Endothelial cell (in vitro differentiated cells): ENCODE results near the gene ZNF423. TPM values are rescaled to one million over a fixed set of nuclear protein-coding genes. Genes with fewer than 3 reads are reported as not detected.

Source experiments
- DNase-seq: peaks from one replicate; pipeline ENCODE4 v3.0.0; 2021; ENCODE audit warnings: low spot score
- H3K27ac Mint-ChIP-seq: one replicate; pipeline ENCODE4 v1.8.0; 2021; ENCODE audit warnings: mixed read lengths, inconsistent platforms; ENCODE audit not compliant: unreplicated experiment
- H3K27me3 Mint-ChIP-seq: one replicate; pipeline ENCODE4 v1.8.0; 2021; ENCODE audit warnings: mild to moderate bottlenecking, moderate library complexity, mixed read lengths, inconsistent platforms; ENCODE audit not compliant: unreplicated experiment
- H3K36me3 Mint-ChIP-seq: one replicate; pipeline ENCODE4 v1.8.0; 2021; ENCODE audit warnings: mild to moderate bottlenecking, low read depth, mixed read lengths, inconsistent platforms; ENCODE audit not compliant: unreplicated experiment
- H3K4me1 Mint-ChIP-seq: one replicate; pipeline ENCODE4 v1.8.0; 2021; ENCODE audit warnings: mild to moderate bottlenecking, mixed read lengths, inconsistent platforms; ENCODE audit not compliant: unreplicated experiment
- H3K4me3 Mint-ChIP-seq: one replicate; pipeline ENCODE4 v1.8.0; 2021; ENCODE audit warnings: mild to moderate bottlenecking, mixed read lengths, inconsistent platforms; ENCODE audit not compliant: unreplicated experiment
- H3K9me3 Mint-ChIP-seq: one replicate; pipeline ENCODE4 v1.8.0; 2021; ENCODE audit warnings: mixed read lengths, inconsistent platforms; ENCODE audit not compliant: unreplicated experiment
- CTCF ChIP-seq: fragments of 200-600 bp; sonication (generic); IDR thresholded peaks from one replicate; pipeline ENCODE4 v1.5.0; 2021; ENCODE audit warnings: antibody characterized with exemption; ENCODE audit not compliant: unreplicated experiment
- total RNA-seq: library from RNA; stranded (reverse); fragmentation: NEBNext Ultra II Directional; extraction: Animal tissue kit (Norgen Biotek cat#: 25700); gene quantifications from one replicate; pipeline ENCODE4 v1.2.1, GENCODE V29; 2021; ENCODE audit not compliant: unreplicated experiment

The ZNF423 gene
- total RNA-seq, 1 donor from 2014 or later = 44.8 TPM

DNA sequence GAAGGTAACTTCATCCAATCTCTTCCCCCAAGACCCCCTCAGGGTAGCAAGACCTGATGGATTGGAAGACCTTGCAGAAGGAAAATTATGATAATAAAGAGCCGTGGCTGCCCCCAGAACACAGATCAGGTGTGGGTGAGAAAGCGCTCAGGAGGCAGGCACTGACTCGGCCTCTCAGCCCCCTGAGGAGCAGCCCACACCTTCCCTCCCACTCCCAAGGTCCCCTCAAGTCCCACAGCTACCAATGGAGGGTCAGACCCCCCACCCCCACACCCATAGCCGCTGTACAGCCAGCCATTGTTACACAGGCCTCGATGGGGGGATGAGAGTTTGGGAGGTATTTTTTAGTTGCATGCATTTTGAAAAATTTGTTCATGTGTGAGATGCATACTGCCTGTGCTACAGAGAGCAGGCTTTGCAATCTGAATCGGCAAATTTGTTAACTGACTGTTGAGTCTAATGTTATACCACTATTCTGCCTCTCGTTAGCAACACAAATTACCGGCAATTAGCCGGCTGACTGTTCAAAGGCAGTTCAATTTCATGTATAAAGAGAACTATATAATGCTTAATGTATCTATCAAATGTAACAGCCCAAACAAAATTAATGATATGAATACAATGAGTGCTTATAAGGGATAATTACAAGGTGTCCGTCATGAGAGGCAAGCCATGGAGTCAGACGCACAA, 270.6 kb downstream of the ZNF423 start:
- H3K4me1 Mint-ChIP-seq = peaks cover 13% of the 10 kb centered on the region
- H3K4me3 Mint-ChIP-seq = no peak overlapping the region
- no peaks in the 10 kb centered on the region for H3K9me3 Mint-ChIP-seq
- H3K36me3 Mint-ChIP-seq = no peaks in the 10 kb centered on the region
- peaks cover 7% of the 10 kb centered on the region for H3K27me3 Mint-ChIP-seq
- DNase-seq = no peak
- no peak overlapping the region for H3K27ac Mint-ChIP-seq
- no peak for TF ChIP-seq CTCF

GRCh38 chr16:49583911-49584310, 272.0 kb downstream of the ZNF423 start:
- H3K27ac Mint-ChIP-seq = no peak overlapping the region
- H3K27me3 Mint-ChIP-seq = peaks cover 8% of the 10 kb centered on the region
- no peaks in the 10 kb centered on the region for H3K9me3 Mint-ChIP-seq
- TF ChIP-seq CTCF = no peak
- DNase-seq = no peak
- H3K36me3 Mint-ChIP-seq = no peaks in the 10 kb centered on the region
- H3K4me3 Mint-ChIP-seq = no peak overlapping the region
- H3K4me1 Mint-ChIP-seq = peaks cover 13% of the 10 kb centered on the region

GRCh38 chr16:49581630-49582298, 274.1 kb downstream of the ZNF423 start:
- H3K27ac Mint-ChIP-seq = peak overlapping the region; percentile 6
- H3K36me3 Mint-ChIP-seq = peaks cover 3% of the 10 kb centered on the region
- H3K27me3 Mint-ChIP-seq = peaks cover 5% of the 10 kb centered on the region
- no peaks in the 10 kb centered on the region for H3K9me3 Mint-ChIP-seq
- no peak for DNase-seq
- H3K4me1 Mint-ChIP-seq = peaks cover 25% of the 10 kb centered on the region
- no peak for TF ChIP-seq CTCF
- H3K4me3 Mint-ChIP-seq = no peak overlapping the region

DNA sequence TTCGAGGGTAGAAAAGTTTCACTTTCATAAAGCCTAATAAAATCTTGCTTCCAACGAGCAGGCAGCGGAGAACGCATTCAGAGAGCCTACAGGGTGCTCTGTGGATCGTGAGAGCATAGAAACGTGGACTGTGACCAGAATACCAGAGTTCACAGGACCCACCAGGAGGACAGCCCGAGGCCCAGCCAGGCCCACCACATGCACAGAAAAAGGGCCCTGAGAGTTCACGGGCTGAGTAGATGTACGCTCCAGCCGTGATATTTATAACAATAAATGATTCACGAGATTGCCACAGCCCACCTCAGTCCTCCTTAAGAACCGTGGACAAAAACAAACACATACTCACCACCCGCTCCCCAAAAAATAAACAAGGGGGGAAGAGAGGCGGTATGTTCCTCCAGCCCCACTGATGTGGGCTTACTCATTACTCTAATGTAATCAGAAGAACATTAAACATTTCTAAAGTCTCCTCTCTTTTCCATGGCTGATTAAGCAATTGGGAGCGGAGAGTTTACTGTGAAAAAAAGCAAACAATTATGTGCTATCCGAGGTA, 275.1 kb downstream of the ZNF423 start:
- Mint-ChIP-seq H3K9me3 (no peaks in the 10 kb centered on the region), H3K4me3 (no peak overlapping the region), H3K27ac (no peak overlapping the region), H3K36me3 (peaks cover 3% of the 10 kb centered on the region), H3K27me3 (peaks cover 3% of the 10 kb centered on the region), H3K4me1 (peaks cover 28% of the 10 kb centered on the region)
- TF ChIP-seq CTCF = no peak
- no peak for DNase-seq
